Common myeloid progenitor, CD34-positive (primary cell): ENCODE measurements around the gene BCL2L2.

ENCODE experiments used
- CTCF ChIA-PET: fragments of 350-600 bp; sonication (Branson Sonifier 250); formaldehyde crosslinking; loops from one replicate; lab custom pipeline; 2021; ENCODE audit warnings: antibody characterized with exemption; lab: Charles Lee
- POLR2A ChIA-PET: fragments of 350-600 bp; sonication (Branson Sonifier 250); formaldehyde crosslinking; loops from one replicate; lab custom pipeline; 2021; ENCODE audit warnings: antibody characterized with exemption; lab: Charles Lee
- DNase-seq, 3 donors: peaks; one replicate each; pipeline versions ENCODE4 v3.0.0 to v3.0.0-alpha.2; 2013
- H3K27ac ChIP-seq, 2 experiments: 1 replicate in 1 of 2; 2 replicates in 1 of 2; pipeline ENCODE4 v1.7.0; 2013; ENCODE audit warnings: inconsistent platforms in 2 of 2, low read length in 2 of 2, mild to moderate bottlenecking in 2 of 2, low read depth in 1 of 2, moderate library complexity in 1 of 2; ENCODE audit not compliant: severe bottlenecking in 2 of 2, insufficient read depth in 1 of 2, poor library complexity in 1 of 2
- H3K27me3 ChIP-seq, 5 experiments: replicated peaks in 2 of 5; 1 replicate in 3 of 5; 2 replicates in 2 of 5; pipeline versions ENCODE4 v1.6.1 to v1.7.0; 2013; ENCODE audit warnings: low read length in 4 of 5, mild to moderate bottlenecking in 2 of 5, moderate library complexity in 2 of 5, inconsistent platforms in 1 of 5; ENCODE audit not compliant: insufficient read depth in 5 of 5, control insufficient read depth in 4 of 5
- H3K36me3 ChIP-seq, 4 experiments: 1 replicate in 2 of 4; 2 replicates in 2 of 4; pipeline versions ENCODE4 v1.6.1 to v1.7.0; 2013; ENCODE audit warnings: low read length in 3 of 4, control low read depth in 1 of 4, mild to moderate bottlenecking in 1 of 4; ENCODE audit not compliant: control insufficient read depth in 4 of 4, insufficient read depth in 4 of 4
- H3K4me1 ChIP-seq, 4 experiments: 1 replicate in 3 of 4; 2 replicates in 1 of 4; pipeline versions ENCODE4 v1.6.1 to v1.7.1; 2013; ENCODE audit warnings: low read length in 3 of 4, mild to moderate bottlenecking in 3 of 4, control low read depth in 1 of 4, inconsistent platforms in 1 of 4, moderate library complexity in 1 of 4; ENCODE audit not compliant: control insufficient read depth in 4 of 4, insufficient read depth in 4 of 4; ENCODE audit errors: control extremely low read depth in 1 of 4
- H3K4me3 ChIP-seq, 7 experiments: 1 replicate in 4 of 7; 2 replicates in 3 of 7; pipeline versions ENCODE4 v1.5.1 to v1.7.0; 2013; ENCODE audit warnings: mild to moderate bottlenecking in 7 of 7, low read length in 6 of 7, moderate library complexity in 6 of 7, inconsistent platforms in 2 of 7, low read depth in 2 of 7, control low read depth in 1 of 7; ENCODE audit not compliant: insufficient read depth in 4 of 7, control insufficient read depth in 1 of 7; ENCODE audit errors: extremely low read depth in 1 of 7
- H3K9me3 ChIP-seq, 5 experiments: 1 replicate in 4 of 5; 2 replicates in 1 of 5; pipeline versions ENCODE4 v1.6.1 to v1.7.1; 2013; ENCODE audit warnings: low read length in 4 of 5, mild to moderate bottlenecking in 2 of 5, inconsistent platforms in 1 of 5, low read depth in 1 of 5, moderate library complexity in 1 of 5; ENCODE audit not compliant: control insufficient read depth in 4 of 5, insufficient read depth in 2 of 5; ENCODE audit errors: control extremely low read depth in 1 of 5
- whole genome bisulfite sequencing: methylation state at CpG from one replicate; pipeline ENCODE4 v1.1.5; 2013; ENCODE audit not compliant: insufficient coverage; 5-methylcytosine and 5-hydroxymethylcytosine counted together

BCL2L2 gene

DNA sequence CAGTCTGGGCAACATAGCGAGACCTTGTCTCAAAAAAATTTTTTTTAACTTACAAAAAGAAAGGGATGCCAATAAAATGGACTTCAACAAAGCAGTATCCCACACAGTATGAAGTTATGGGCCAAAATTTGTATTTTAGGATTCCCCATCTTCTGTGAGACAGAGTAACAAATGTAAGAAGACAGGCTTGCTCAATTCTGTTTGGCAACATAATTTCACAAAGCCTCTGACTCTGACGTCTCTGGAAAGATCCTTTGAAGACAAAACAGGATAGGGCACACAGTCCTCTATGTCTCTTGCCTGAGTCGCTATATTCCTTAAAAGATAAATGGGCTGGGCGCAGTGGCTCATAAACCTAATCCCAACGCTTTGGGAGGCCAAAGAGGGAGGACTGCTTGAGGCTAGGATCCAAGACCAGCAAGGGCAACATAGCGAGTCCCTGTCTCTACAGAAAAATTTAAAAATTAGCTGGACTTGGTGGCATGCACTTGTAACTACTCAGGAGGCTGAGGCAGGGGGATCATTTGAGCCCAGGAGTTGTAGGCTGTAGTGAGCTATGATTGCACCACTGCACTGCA lies 19.6 kb upstream of the BCL2L2 start:
- Histone ChIP-seq H3K36me3 (peaks cover 0 to 3% (median 3%) of the 10 kb centered on the region in 4 experiments), H3K9me3 (no peaks in the 10 kb centered on the region), H3K27me3 (no peaks in the 10 kb centered on the region), H3K4me1 (peaks cover 11 to 22% (median 15%) of the 10 kb centered on the region in 4 experiments), H3K27ac (peak overlapping the region; percentile 76 to 91), H3K4me3 (peak overlapping the region; percentile 59 to 96 (median 95))
- CTCF ChIA-PET = interaction anchor here (0.9 to 3.3 kb wide), 14 partner anchors 9 to 210 kb away, joined by 3 to 22 read pairs (median 4); partner anchors contain the start of genes PABPN1 and PPP1R3E
- POLR2A ChIA-PET = interaction anchor here (0.5 to 1.7 kb wide), 5 partner anchors 10 to 181 kb away, joined by 3 to 8 read pairs (median 3); partner anchors contain the start of genes PABPN1 and PPP1R3E
- no peak for DNase-seq
- WGBS = 61% methylated on average over 6 of the region's 6 CpGs

- Histone ChIP-seq H3K36me3 (peaks cover 4 to 29% (median 16%) of the 10 kb centered on the region in 4 experiments), H3K27me3 (peaks cover 0 to 4% (median 0%) of the 10 kb centered on the region in 5 experiments), H3K4me3 (peak overlapping the region in 2 of 7 experiments; percentile 1 to 45), H3K4me1 (peaks cover 4 to 20% (median 12%) of the 10 kb centered on the region in 4 experiments), H3K27ac (no peak overlapping the region), H3K9me3 (no peaks in the 10 kb centered on the region)
- peak; percentile 74 to 91 (median 88) for DNase-seq
- WGBS = 44% methylated on average over 20 of the region's 24 CpGs
- ChIA-PET POLR2A (no interaction called here), CTCF (interaction anchor here (0.8 to 20.4 kb wide), 17 partner anchors 9 to 174 kb away, joined by 3 to 177 read pairs (median 4); partner anchors contain the start of genes BCL2L2, HOMEZ and PABPN1)
Measured at GRCh38 chr14:23294734-23295561, 11.7 kb upstream of the BCL2L2 start.

DNA sequence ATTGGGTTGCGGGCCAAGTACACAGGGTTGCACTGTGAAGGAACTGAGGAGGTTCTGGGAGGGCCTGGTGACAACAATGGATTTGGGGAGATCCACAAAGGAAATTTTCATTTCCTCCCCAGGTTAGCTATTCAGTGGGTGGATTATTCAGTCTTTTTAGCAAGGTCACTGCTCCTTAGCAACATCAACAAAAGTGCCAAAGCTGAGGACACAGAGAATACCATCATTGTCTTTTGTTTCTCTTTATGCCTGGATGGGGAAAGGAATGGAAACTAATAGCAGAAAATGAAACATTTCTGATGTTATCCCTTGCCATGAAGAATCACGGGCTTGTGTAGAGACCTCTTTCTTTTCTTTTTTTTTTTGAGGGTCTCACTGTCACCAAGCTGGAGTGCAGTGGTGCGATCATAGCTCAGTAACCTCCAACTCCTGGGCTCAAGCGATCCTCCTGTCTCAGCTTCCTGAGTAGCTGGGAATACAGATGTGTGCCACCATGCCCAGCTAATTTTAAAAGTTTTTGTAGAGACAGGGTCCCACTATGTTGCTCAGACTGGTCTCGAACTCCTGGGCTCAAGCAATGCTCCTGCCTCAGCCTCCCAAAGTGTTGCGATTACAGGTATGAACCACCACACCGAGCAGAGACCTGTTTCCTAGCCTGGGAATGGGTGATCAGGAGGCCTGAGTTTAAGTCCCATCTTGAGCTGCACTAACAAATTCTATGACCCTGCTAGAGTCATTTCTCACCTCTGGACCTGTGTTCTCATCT lies 10.4 kb upstream of the BCL2L2 start:
- 93% methylated on average over 7 of the region's 7 CpGs for WGBS
- ChIA-PET CTCF (interaction anchor here (0.8 to 20.4 kb wide), 9 partner anchors 8 to 176 kb away, joined by 3 to 177 read pairs (median 6); partner anchors contain the start of genes HOMEZ and PABPN1), POLR2A (no interaction called here)
- Histone ChIP-seq H3K4me3 (no peak overlapping the region), H3K36me3 (peaks cover 4 to 29% (median 16%) of the 10 kb centered on the region in 4 experiments), H3K27ac (no peak overlapping the region), H3K4me1 (peaks cover 10 to 30% (median 22%) of the 10 kb centered on the region in 4 experiments), H3K27me3 (peaks cover 0 to 4% (median 0%) of the 10 kb centered on the region in 5 experiments), H3K9me3 (no peaks in the 10 kb centered on the region)
- no peak for DNase-seq

GRCh38 chr14:23297096-23297495 lies 9.5 kb upstream of the BCL2L2 start:
- peaks cover 10 to 31% (median 23%) of the 10 kb centered on the region in 4 experiments for H3K4me1 ChIP-seq

GRCh38 chr14:23297611-23298277 lies 8.9 kb upstream of the BCL2L2 start:
- 96% methylated on average over 4 of the region's 7 CpGs for WGBS
- Histone ChIP-seq H3K4me1 (peaks cover 10 to 36% (median 26%) of the 10 kb centered on the region in 4 experiments), H3K36me3 (peaks cover 4 to 29% (median 16%) of the 10 kb centered on the region in 4 experiments), H3K27me3 (peaks cover 0 to 4% (median 0%) of the 10 kb centered on the region in 5 experiments), H3K9me3 (no peaks in the 10 kb centered on the region), H3K4me3 (no peak overlapping the region), H3K27ac (no peak overlapping the region)
- CTCF ChIA-PET = interaction anchor here (0.7 to 20.4 kb wide), 9 partner anchors 12 to 82 kb away, joined by 3 to 177 read pairs (median 9); partner anchors contain the start of genes HOMEZ and PABPN1
- DNase-seq = no peak
- POLR2A ChIA-PET = interaction anchor here (1.5 kb wide), 1 partner anchor 12 kb away, joined by 3 read pairs; the partner anchor contains the start of gene HOMEZ

More at GRCh38 chr14:23297096-23297495, 9.5 kb upstream of the BCL2L2 start:
- Histone ChIP-seq H3K27me3 (peaks cover 0 to 4% (median 0%) of the 10 kb centered on the region in 5 experiments), H3K36me3 (peaks cover 4 to 29% (median 16%) of the 10 kb centered on the region in 4 experiments), H3K27ac (no peak overlapping the region), H3K4me3 (no peak overlapping the region), H3K9me3 (no peaks in the 10 kb centered on the region)
- ChIA-PET CTCF (interaction anchor here (1.2 to 20.4 kb wide), 5 partner anchors 7 to 33 kb away, joined by 3 to 177 read pairs (median 22); partner anchors contain the start of genes HOMEZ and PABPN1), POLR2A (interaction anchor here (1.5 kb wide), 1 partner anchor 11 kb away, joined by 3 read pairs; the partner anchor contains the start of gene HOMEZ)
- WGBS = 100% methylated on average over 6 of the region's 7 CpGs
- no peak for DNase-seq
